ENCODE measurements around the gene RIPK4.
A peak's percentile ranks its signal among the peaks of the same experiment; 100 is the strongest.
"Not testable (repeated sequence)": the region's sequence is repeated elsewhere in the genome, so short reads cannot be mapped to it uniquely, and the experiment has no call there.

RIPK4 gene

DNA sequence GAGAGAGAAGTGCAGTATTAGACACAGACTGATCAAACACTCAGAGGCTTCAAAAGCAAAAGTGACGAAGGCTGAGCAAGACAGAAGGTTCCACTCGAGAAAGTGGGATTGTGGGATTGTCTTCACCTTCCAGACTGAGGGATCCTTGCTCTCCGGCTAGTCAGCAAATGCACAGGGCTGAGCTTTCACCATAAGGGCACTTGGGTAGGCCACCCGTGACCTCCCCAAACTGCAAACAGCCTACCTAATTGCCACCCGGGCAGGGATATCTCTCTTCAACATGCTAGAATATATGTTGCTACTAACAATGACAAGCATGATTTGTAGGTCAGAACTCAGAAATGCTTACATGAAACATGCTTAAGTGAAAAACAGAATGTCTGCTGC, 35.3 kb upstream of the RIPK4 start:
- peaks cover 36% of the 10 kb centered on the region for H3K36me3 Mint-ChIP-seq (ENCODE audit: low read depth)
- H3K27ac Mint-ChIP-seq = no peak overlapping the region
- no peak for ATAC-seq
- no peak overlapping the region for H3K4me3 Mint-ChIP-seq
- no peaks in the 10 kb centered on the region for H3K27me3 Mint-ChIP-seq
- H3K4me1 Mint-ChIP-seq = peaks cover 3% of the 10 kb centered on the region
- peaks cover 4% of the 10 kb centered on the region for H3K9me3 Mint-ChIP-seq
- no peak for DNase-seq

GRCh38 chr21:41801321-41802197, 34.7 kb upstream of the RIPK4 start:
- ATAC-seq (no peak), DNase-seq (no peak)
- Mint-ChIP-seq H3K4me1 (peaks cover 3% of the 10 kb centered on the region), H3K36me3 (ENCODE audit: low read depth) (peaks cover 31% of the 10 kb centered on the region), H3K9me3 (no peaks in the 10 kb centered on the region), H3K27me3 (no peaks in the 10 kb centered on the region), H3K27ac (no peak overlapping the region), H3K4me3 (no peak overlapping the region)

DNA sequence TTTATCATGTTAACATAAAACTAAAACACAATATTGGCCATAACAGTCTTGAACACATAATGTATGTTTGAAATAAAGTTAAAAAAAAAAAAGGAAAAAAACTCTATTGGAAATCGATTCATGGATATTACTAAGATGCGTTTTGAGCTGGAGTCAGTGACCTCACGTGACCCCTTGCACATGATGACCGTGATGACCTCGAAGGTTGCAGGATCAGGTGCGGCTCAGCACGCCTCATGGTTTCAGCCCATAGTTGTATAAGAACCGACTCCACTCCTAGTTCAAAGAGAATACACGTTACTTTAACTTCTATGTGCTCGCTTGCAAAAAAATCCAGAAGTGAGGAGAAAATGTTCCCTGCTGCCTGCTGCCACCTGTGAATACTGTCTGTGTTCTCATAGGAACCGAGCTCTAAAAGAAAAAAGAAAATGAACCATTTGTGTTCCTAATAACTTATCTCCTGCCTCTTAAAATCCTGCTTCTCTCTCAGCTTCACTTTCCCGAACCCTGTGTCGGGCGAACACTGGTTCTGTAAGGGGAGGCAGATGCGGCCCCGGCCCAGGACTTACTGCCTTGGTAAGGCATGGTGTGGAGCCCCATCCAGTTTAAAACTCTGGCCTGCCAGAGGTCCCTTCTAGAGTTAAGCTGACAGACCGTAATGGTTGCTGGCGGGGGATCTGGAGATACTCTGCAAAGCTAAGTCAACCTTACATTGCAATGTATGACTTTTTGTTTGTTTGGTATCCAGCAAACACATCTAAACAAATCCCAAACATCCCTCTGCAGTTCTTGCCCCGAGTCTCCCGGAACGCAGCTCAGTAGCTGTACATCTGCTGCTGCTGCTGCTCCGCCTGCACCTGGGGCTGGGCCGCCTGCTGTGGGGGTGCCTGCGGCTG, 33.8 kb upstream of the RIPK4 start:
- Mint-ChIP-seq H3K4me1 (peaks cover 2% of the 10 kb centered on the region), H3K9me3 (no peaks in the 10 kb centered on the region), H3K4me3 (no peak overlapping the region), H3K36me3 (ENCODE audit: low read depth) (peaks cover 30% of the 10 kb centered on the region), H3K27ac (no peak overlapping the region), H3K27me3 (no peaks in the 10 kb centered on the region)
- DNase-seq (no peak), ATAC-seq (no peak)

- H3K36me3 Mint-ChIP-seq (ENCODE audit: low read depth) = peaks cover 25% of the 10 kb centered on the region
- no peak for DNase-seq
- ATAC-seq = no peak
- H3K4me3 Mint-ChIP-seq = no peak overlapping the region
- no peak overlapping the region for H3K27ac Mint-ChIP-seq
- H3K4me1 Mint-ChIP-seq = no peaks in the 10 kb centered on the region
- no peaks in the 10 kb centered on the region for H3K9me3 Mint-ChIP-seq
- H3K27me3 Mint-ChIP-seq = no peaks in the 10 kb centered on the region
Measured at GRCh38 chr21:41799763-41800162, 32.9 kb upstream of the RIPK4 start.

- H3K4me3 Mint-ChIP-seq = no peak overlapping the region
- H3K36me3 Mint-ChIP-seq (ENCODE audit: low read depth) = peaks cover 25% of the 10 kb centered on the region
- H3K9me3 Mint-ChIP-seq = peaks cover 6% of the 10 kb centered on the region
- no peak overlapping the region for H3K27ac Mint-ChIP-seq
- ATAC-seq = no peak
- no peaks in the 10 kb centered on the region for H3K27me3 Mint-ChIP-seq
- DNase-seq = no peak
- H3K4me1 Mint-ChIP-seq = no peaks in the 10 kb centered on the region
Measured at GRCh38 chr21:41798326-41798725, 31.5 kb upstream of the RIPK4 start.

- Mint-ChIP-seq H3K4me3 (no peak overlapping the region), H3K36me3 (ENCODE audit: low read depth) (peaks cover 18% of the 10 kb centered on the region), H3K4me1 (no peaks in the 10 kb centered on the region), H3K27ac (no peak overlapping the region), H3K9me3 (peaks cover 18% of the 10 kb centered on the region), H3K27me3 (peaks cover 3% of the 10 kb centered on the region)
- no peak for DNase-seq
- no peak for ATAC-seq
Measured at GRCh38 chr21:41796476-41797080, 29.7 kb upstream of the RIPK4 start.

- Mint-ChIP-seq H3K9me3 (peaks cover 21% of the 10 kb centered on the region), H3K36me3 (ENCODE audit: low read depth) (peaks cover 14% of the 10 kb centered on the region), H3K27me3 (peaks cover 3% of the 10 kb centered on the region), H3K27ac (no peak overlapping the region), H3K4me3 (no peak overlapping the region), H3K4me1 (no peaks in the 10 kb centered on the region)
- ATAC-seq (no peak), DNase-seq (no peak)
Measured at GRCh38 chr21:41795726-41796125, 28.9 kb upstream of the RIPK4 start.

- Mint-ChIP-seq H3K27me3 (peaks cover 5% of the 10 kb centered on the region), H3K9me3 (peaks cover 21% of the 10 kb centered on the region), H3K36me3 (ENCODE audit: low read depth) (peaks cover 7% of the 10 kb centered on the region), H3K27ac (no peak overlapping the region), H3K4me3 (no peak overlapping the region), H3K4me1 (no peaks in the 10 kb centered on the region)
- no peak for DNase-seq
- ATAC-seq = no peak
Measured at GRCh38 chr21:41794600-41794999, 27.7 kb upstream of the RIPK4 start.

- no peak for ATAC-seq
- DNase-seq = no peak
- peaks cover 14% of the 10 kb centered on the region for H3K27me3 Mint-ChIP-seq
- no peaks in the 10 kb centered on the region for H3K4me1 Mint-ChIP-seq
- no peak overlapping the region for H3K27ac Mint-ChIP-seq
- no peaks in the 10 kb centered on the region for H3K36me3 Mint-ChIP-seq (ENCODE audit: low read depth)
- H3K9me3 Mint-ChIP-seq = peaks cover 21% of the 10 kb centered on the region
- no peak overlapping the region for H3K4me3 Mint-ChIP-seq
Measured at GRCh38 chr21:41792711-41793110, 25.9 kb upstream of the RIPK4 start.

GRCh38 chr21:41786509-41786987, 19.7 kb upstream of the RIPK4 start:
- Mint-ChIP-seq H3K27me3 (peaks cover 39% of the 10 kb centered on the region), H3K4me1 (peaks cover 9% of the 10 kb centered on the region), H3K9me3 (peaks cover 3% of the 10 kb centered on the region), H3K27ac (no peak overlapping the region), H3K4me3 (no peak overlapping the region), H3K36me3 (ENCODE audit: low read depth) (no peaks in the 10 kb centered on the region)
- DNase-seq = no peak
- ATAC-seq = no peak

DNA sequence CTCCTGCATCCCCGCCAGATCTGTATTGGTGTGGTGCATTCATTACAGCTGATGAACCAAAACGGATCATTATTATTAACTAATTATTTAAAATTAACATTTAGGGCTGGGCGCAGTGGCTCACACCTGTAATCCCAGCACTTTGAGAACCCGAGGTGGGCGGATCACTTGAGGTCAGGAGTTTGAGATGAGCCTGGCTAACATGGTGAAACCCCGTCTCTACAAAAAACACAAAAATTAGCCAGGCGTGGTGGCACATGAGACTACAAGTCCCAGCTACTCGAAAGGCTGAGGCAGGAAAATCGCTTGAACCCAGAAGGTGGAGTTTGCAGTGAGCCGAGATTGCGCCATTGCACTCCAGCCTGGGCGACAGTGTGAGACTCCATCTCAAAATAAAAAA, 18.4 kb upstream of the RIPK4 start:
- not testable (repeated sequence) for H3K27ac Mint-ChIP-seq; DNase-seq; ATAC-seq; H3K4me1 Mint-ChIP-seq; H3K36me3 Mint-ChIP-seq (ENCODE audit: low read depth); H3K4me3 Mint-ChIP-seq; H3K9me3 Mint-ChIP-seq
- H3K27me3 Mint-ChIP-seq = peaks cover 48% of the 10 kb centered on the region

GRCh38 chr21:41784456-41785102, 17.7 kb upstream of the RIPK4 start:
- Mint-ChIP-seq H3K27ac (no peak overlapping the region), H3K4me1 (peaks cover 9% of the 10 kb centered on the region), H3K27me3 (peaks cover 52% of the 10 kb centered on the region), H3K4me3 (no peak overlapping the region), H3K9me3 (no peaks in the 10 kb centered on the region), H3K36me3 (ENCODE audit: low read depth) (no peaks in the 10 kb centered on the region)
- no peak for ATAC-seq
- DNase-seq = no peak

GRCh38 chr21:41783476-41784180, 16.8 kb upstream of the RIPK4 start:
- no peak overlapping the region for H3K27ac Mint-ChIP-seq

GRCh38 chr21:41781050-41781410, 14.2 kb upstream of the RIPK4 start:
- H3K4me3 Mint-ChIP-seq = no peak overlapping the region
- peaks cover 63% of the 10 kb centered on the region for H3K27me3 Mint-ChIP-seq
- ATAC-seq = no peak
- H3K4me1 Mint-ChIP-seq = peaks cover 12% of the 10 kb centered on the region
- no peaks in the 10 kb centered on the region for H3K9me3 Mint-ChIP-seq
- no peak for DNase-seq
- no peak overlapping the region for H3K27ac Mint-ChIP-seq
- no peaks in the 10 kb centered on the region for H3K36me3 Mint-ChIP-seq (ENCODE audit: low read depth)

More at GRCh38 chr21:41783476-41784180, 16.8 kb upstream of the RIPK4 start:
- DNase-seq (no peak), ATAC-seq (peak; percentile 54)
- H3K9me3 Mint-ChIP-seq = no peaks in the 10 kb centered on the region
- H3K36me3 Mint-ChIP-seq (ENCODE audit: low read depth) = no peaks in the 10 kb centered on the region
- no peak overlapping the region for H3K4me3 Mint-ChIP-seq
- H3K27me3 Mint-ChIP-seq = peaks cover 55% of the 10 kb centered on the region
- H3K4me1 Mint-ChIP-seq = peaks cover 9% of the 10 kb centered on the region
